Measurements from ENCODE around the gene USP4.

DNA sequence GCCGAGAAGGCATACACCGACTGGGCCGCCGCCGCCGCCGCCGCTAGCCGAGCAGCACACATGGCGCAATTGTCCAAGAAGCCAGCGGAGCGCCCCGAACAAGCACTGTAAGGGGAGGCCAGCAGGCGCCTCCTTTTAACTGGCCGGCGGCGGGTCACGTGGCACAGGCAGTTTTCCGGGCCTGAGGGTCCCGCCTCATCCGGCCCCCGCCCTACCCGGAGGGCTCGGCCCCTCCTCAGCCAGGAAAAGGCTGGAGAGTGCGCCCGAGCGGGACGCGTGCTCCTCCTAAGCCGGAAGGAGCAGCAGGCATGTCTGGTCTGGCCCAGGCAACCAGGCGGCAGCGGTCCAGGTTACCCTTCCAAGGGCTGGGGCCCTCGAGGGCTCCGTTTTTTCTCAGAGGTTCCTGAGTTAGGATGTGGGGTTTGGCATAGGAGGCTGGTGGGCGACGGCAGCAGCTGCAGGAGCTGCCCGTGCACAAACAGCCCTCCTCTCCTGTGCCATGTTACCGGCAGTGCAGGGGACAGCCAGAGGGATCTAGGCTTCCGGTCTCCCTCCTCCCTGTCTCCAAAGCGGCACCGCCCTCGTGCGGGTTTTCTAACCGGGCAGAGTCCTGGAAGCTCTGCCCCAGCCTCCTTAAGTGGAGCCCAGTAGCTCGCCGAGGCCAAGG, 18.5 kb upstream of the USP4 start, which contains the start of gene GPX1:
- TF ChIP-seq, protein P1, sequence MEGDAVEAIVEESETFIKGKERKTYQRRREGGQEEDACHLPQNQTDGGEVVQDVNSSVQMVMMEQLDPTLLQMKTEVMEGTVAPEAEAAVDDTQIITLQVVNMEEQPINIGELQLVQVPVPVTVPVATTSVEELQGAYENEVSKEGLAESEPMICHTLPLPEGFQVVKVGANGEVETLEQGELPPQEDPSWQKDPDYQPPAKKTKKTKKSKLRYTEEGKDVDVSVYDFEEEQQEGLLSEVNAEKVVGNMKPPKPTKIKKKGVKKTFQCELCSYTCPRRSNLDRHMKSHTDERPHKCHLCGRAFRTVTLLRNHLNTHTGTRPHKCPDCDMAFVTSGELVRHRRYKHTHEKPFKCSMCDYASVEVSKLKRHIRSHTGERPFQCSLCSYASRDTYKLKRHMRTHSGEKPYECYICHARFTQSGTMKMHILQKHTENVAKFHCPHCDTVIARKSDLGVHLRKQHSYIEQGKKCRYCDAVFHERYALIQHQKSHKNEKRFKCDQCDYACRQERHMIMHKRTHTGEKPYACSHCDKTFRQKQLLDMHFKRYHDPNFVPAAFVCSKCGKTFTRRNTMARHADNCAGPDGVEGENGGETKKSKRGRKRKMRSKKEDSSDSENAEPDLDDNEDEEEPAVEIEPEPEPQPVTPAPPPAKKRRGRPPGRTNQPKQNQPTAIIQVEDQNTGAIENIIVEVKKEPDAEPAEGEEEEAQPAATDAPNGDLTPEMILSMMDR (IDR thresholded peaks at IDR 0.05) = no peak
- TF ChIP-seq EZH2 (IDR thresholded peaks at IDR 0.05) = no peak
- no peak for TF ChIP-seq EZH2phosphoT487 (IDR thresholded peaks at IDR 0.05)
